Activated CD8-positive, alpha-beta memory T cell treated with anti-CD3 and anti-CD28 coated beads, Interleukin-2, amount 50 U/mL, for 24 hours (primary cell): ENCODE measurements around the gene SUGCT.
"Not testable (repeated sequence)": the region's sequence is repeated elsewhere in the genome, so short reads cannot be mapped to it uniquely, and the experiment has no call there.

Source experiments
- DNase-seq: peaks from one replicate; pipeline ENCODE4 v3.0.0-alpha.2; 2020; ENCODE audit errors: extremely low read depth

SUGCT gene

DNA sequence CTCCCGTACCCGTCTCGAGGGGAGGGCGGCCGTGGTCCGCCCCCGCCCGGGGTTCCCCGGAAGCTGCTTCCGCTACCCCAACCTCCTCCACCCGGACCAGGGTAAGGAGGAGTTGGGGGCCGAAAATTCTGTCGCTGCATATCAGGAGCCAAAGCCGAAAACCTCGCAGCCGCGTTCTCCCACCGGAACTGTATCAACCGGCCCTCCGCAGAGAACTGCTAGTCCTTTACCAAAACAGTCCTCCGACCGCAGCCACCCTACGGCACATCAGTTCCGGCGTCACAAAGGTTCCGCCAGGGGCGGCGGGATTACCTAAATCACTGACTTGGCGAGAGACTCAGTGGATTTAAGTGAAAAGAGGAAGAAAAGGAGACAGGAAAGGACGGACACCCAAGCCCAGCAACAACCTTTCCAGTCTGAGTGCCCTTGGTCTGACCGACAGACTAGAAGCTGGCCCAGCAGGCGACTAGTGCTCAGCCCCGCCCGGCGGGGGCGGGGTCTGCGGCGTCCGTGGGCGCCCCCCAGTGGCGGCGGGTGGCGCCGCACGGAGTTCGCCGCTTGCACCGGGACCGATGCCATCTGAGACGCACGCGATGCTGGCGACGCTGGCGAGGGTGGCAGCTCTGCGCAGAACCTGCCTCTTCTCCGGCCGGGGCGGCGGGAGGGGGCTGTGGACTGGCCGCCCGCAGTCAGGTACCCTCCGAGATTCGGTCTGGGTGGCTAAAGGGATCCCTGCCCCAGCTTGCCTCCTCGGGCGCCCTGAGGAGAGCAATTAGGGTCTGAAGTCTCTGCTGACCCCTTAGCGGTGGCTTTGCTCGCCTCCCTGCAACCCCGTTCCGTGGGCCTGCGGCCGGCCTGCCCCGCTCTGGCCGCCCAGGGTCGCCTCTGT, at the start of gene SUGCT, which contains the start of gene MPLKIP:
Gene SUGCT (plus strand): TSS at position 578 of the 889 bp plus-strand sequence.
Gene MPLKIP (minus strand): TSS at position 195 of the 889 bp plus-strand sequence. CDS start 55 bp downstream, at position 140.
- peak; percentile 68 for DNase-seq

GRCh38 chr7:40092182-40092581, 42.6 kb upstream of the SUGCT start:
- no peak for DNase-seq

- no peak for DNase-seq
Observed at GRCh38 chr7:40093631-40094350, 41.0 kb upstream of the SUGCT start.

GRCh38 chr7:40095230-40095629, 39.6 kb upstream of the SUGCT start:
- DNase-seq, result no peak

- DNase-seq, result no peak
Observed at GRCh38 chr7:40095695-40096327, 39.0 kb upstream of the SUGCT start.

DNA sequence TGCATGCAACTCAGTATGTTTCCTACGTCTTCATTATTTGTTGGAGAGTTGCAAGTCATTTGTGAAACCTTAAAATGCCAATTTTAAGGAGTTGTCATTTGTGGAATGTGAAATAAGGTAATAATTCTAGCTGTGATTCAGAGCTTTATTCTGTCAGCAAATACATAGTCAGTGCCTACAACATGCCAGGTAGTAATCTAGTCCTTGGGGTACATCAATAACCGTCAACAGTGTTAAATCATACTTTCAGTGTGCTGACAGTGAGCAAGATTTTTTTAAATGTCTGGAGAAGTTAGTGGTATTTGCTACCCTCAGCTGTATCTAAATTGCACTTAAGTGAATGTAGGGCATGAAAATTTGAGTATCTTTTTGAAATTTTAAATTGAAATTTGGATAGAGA, 37.1 kb upstream of the SUGCT start:
- DNase-seq, result no peak

DNA sequence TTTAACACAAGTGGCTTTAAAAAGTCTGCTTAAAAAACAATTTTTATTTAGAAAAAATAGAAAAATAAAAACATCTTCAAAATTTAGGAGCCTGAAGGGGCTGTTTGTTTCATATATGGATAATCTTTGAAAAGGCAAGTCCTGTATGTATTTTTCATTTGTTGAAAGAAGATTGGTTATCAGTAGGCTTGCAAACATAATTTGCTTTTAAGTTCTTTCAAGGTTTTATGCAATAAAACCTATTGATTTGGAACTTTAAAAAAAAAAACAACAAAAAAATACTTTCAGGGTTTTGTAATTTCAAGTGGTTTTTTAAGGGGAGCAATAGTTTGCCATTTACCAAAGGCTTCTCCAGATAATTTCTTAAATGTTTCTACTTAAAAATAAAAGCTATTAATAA, 36.0 kb upstream of the SUGCT start:
- no peak for DNase-seq

GRCh38 chr7:40099837-40100236, 35.0 kb upstream of the SUGCT start:
- no peak for DNase-seq

- no peak for DNase-seq
Observed at GRCh38 chr7:40101201-40101600, 33.6 kb upstream of the SUGCT start.

- no peak for DNase-seq
Observed at GRCh38 chr7:40102897-40103296, 31.9 kb upstream of the SUGCT start.

DNA sequence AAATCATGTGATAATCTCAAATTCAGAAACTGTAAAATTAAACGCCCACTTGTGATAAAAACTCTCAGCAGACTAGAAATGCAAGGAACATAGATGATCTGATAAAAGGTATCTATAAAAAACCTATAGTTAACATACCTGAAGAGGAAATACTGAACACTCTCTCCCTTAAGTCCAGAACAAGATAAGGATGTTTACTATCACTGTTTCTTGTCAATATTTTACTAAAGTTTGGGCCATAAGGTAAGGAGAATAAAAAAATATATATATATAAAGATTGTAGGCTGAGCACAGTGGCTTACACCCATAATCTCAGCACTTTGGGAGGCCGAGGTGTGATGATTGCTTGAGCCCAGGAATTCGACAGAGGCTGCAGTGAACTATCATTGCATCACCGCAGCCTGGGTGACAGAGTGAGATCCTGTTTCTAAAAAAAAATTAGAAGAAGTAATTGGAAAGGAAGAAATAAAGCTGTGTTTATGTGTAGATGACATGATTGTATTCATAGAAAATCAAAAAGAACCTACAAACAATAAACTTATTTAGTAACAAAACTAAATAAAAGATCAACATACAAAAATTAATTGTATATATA, 28.8 kb upstream of the SUGCT start:
- no peak for DNase-seq

- DNase-seq, result no peak
Observed at GRCh38 chr7:40115936-40116335, 18.9 kb upstream of the SUGCT start.

DNA sequence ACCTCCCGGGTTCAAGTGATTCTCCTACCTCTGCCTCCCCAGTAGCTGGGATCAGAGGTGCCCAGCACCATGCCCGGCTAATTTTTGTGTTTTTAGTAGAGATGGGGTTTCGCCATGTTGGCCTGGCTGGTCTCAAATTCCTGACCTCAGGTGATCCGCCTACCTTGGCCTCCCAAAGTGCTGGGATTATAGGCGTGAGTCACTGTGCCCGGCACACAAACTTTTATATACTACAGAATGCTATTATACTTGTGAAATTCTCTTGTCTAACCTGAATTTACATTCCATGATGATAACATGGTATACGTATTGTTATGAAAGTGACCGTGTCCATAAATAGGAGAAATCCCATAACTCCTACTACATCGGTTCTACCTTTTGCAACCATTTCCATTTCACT, 17.6 kb upstream of the SUGCT start:
- not testable (repeated sequence) for DNase-seq

GRCh38 chr7:40118201-40118600, 16.6 kb upstream of the SUGCT start:
- not testable (repeated sequence) for DNase-seq

GRCh38 chr7:40120020-40120419, 14.8 kb upstream of the SUGCT start:
- DNase-seq, result no peak

- not testable (repeated sequence) for DNase-seq
Observed at GRCh38 chr7:40122100-40122939, 12.5 kb upstream of the SUGCT start.

DNA sequence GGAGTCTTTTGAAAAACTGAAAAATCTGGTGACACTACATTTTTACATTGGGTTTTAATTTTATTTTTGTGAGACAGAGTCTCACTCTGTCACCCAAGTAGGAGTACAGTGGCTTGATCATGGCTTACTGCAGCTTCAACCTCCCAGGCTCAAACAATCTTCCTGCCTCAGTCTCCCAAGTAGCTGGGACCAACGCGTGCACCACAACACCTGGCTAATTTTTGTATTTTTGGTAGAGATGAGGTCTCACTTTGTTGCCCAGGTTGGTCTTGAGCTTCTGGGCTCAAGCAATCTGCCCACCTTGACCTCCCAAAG, 11.9 kb upstream of the SUGCT start:
- DNase-seq, result no peak

- DNase-seq, result no peak
Observed at GRCh38 chr7:40133561-40134427, 1.0 kb upstream of the SUGCT start.

GRCh38 chr7:40135317-40135610, 459 bp downstream of the SUGCT start:
- no peak for DNase-seq

DNA sequence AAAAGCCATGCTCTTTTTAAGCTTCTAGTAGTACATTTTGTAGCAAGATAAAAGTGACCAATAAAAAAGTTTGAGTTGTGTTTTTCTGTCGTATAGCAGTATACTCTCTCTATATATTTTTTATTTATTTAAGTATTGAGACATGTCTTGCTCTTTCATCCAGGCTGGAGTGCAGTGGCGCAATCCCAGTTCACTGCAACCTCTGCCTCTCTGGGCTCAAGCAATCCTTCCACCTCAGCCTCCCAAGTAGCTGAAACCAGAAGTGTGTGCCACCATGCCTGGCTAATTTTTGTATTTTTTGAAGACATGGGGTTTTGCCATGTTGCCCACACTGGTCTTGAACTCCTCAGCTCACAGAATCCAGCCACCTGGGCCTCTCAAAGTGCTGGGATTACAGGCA, 2.8 kb downstream of the SUGCT start:
- no peak for DNase-seq

- DNase-seq, result no peak
Observed at GRCh38 chr7:40138973-40139372, 4.2 kb downstream of the SUGCT start.
